Measurements from ENCODE around the gene KCNT2.

DNA sequence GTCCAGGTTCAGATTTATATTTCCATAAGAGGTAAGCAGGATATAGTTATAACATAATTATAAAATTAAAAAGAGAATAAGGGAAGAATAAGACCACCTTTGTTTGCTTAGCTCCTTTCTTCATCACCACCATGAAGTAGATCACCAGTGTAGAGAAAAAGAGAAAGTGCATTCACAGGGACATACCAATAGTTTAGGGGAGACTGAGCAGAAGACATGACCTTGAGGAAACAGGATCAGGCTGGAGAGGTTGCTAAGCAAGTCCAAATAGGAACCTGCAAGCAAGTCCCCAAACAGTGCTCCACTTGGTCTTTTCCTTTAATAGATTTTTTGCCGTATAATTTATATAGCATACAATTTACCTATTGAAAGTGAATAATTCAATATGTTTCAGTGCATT is 63.0 kb downstream of the KCNT2 start:
- TF ChIP-seq, protein P1, sequence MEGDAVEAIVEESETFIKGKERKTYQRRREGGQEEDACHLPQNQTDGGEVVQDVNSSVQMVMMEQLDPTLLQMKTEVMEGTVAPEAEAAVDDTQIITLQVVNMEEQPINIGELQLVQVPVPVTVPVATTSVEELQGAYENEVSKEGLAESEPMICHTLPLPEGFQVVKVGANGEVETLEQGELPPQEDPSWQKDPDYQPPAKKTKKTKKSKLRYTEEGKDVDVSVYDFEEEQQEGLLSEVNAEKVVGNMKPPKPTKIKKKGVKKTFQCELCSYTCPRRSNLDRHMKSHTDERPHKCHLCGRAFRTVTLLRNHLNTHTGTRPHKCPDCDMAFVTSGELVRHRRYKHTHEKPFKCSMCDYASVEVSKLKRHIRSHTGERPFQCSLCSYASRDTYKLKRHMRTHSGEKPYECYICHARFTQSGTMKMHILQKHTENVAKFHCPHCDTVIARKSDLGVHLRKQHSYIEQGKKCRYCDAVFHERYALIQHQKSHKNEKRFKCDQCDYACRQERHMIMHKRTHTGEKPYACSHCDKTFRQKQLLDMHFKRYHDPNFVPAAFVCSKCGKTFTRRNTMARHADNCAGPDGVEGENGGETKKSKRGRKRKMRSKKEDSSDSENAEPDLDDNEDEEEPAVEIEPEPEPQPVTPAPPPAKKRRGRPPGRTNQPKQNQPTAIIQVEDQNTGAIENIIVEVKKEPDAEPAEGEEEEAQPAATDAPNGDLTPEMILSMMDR (IDR thresholded peaks at IDR 0.05 in 2 of 3, conservative IDR thresholded peaks at IDR 0.05 in 1 of 3; ENCODE audit: borderline replicate concordance in 1 of 3, insufficient read depth in 1 of 3, low read depth in 2 of 3, low read length in 2 of 3): no peak
- TF ChIP-seq POLR2AphosphoS5 (IDR thresholded peaks at IDR 0.05; ENCODE audit: low read depth, low read length) (no peak), EZH2phosphoT487 (IDR thresholded peaks at IDR 0.05; ENCODE audit: borderline replicate concordance) (no peak), RAD21 (IDR thresholded peaks at IDR 0.05; ENCODE audit: low read depth) (no peak), CEBPB (IDR thresholded peaks at IDR 0.05; ENCODE audit: low read depth) (no peak), POLR2A (IDR thresholded peaks at IDR 0.05; ENCODE audit: borderline replicate concordance, extremely low read depth, insufficient read depth, insufficient read length) (no peak), TCF7L2 (IDR thresholded peaks at IDR 0.05; ENCODE audit: borderline replicate concordance, extremely low read depth, insufficient read depth, insufficient read length) (no peak), EZH2 (IDR thresholded peaks at IDR 0.05) (no peak), YY1 (IDR thresholded peaks at IDR 0.05; ENCODE audit: extremely low read depth, insufficient replicate concordance, low read depth, low read length) (no peak)
- TF ChIP-seq, protein P2, sequence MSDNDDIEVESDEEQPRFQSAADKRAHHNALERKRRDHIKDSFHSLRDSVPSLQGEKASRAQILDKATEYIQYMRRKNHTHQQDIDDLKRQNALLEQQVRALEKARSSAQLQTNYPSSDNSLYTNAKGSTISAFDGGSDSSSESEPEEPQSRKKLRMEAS (IDR thresholded peaks at IDR 0.05): no peak

Data from HCT116 (cell line).